ENCODE results near the gene FKBP1A.

DNA sequence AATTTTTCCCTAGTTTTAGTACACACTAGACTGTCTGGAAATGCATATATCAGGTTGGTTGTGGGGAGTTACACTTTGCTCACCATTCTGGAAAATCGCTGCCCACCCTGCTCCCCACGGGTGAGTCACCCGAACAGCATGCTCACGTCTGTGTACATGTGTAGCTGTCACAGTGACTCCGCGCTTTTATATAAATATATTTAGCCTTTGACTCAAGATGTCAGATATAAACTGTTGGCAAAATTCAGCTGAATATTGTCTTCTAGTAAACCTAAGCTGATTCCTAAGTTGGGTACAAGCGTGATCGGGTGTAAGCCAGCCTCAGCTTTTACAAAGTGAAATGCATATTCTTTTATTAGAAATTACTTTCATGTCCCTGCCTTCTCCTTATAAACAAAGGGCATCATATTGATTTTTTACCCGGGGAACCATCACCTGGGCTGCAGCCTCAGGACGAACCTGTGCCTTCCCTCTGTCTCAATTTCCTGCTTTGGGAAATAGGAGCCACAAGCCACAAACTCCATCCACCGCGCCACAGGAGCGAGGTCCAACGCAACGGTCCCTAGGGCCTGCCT is 68.2 kb downstream of the FKBP1A start:
- TF ChIP-seq CTCF (IDR thresholded peaks at IDR 0.05) = no peak
- TF ChIP-seq POLR2A (IDR thresholded peaks at IDR 0.05) = no peak
- no peak for TF ChIP-seq POLR2AphosphoS5 (IDR thresholded peaks at IDR 0.05)

Data from prostate gland (tissue), 2 donors.